Endothelial cell of umbilical vein (primary cell): ENCODE data around the gene IL1R1. TPM values are rescaled to one million over a fixed set of nuclear protein-coding genes. Genes with fewer than 3 reads are reported as not detected.

Experiments used
- BruUV-seq: library from RNA; stranded (reverse); fragments of 400-500 nt; replicated peaks from 2 replicates; lab custom pipeline; 2021; lab: Mats Ljungman, UMichigan
- CTCF ChIA-PET: fragments of 300-600, 350-600 bp; sonication (Branson Sonifier 250); formaldehyde crosslinking; loops from one replicate; lab custom pipeline; 2021; ENCODE audit warnings: antibody characterized with exemption, inconsistent platforms; lab: Charles Lee
- POLR2A ChIA-PET: fragments of 300-600, 350-600 bp; sonication (Branson Sonifier 250); formaldehyde crosslinking; loops from one replicate; lab custom pipeline; 2021; ENCODE audit warnings: antibody characterized with exemption, inconsistent platforms; lab: Charles Lee
- DNase-seq: peaks from one replicate; pipeline ENCODE4 v3.0.0-alpha.2; 2011; ENCODE audit warnings: low read depth, low spot score
- FAIRE-seq: peaks from 2 replicates; lab custom pipeline; 2011; peaks lifted over from hg19 to GRCh38; lab: Jason Lieb, UNC
- H2AFZ ChIP-seq: 2 replicates; pipeline ENCODE4 v1.6.0; 2012; ENCODE audit warnings: low read depth, low read length, control low read depth, inconsistent platforms
- H3K27ac ChIP-seq: 2 replicates; pipeline ENCODE4 v1.5.1; 2011; ENCODE audit warnings: low read depth, mild to moderate bottlenecking, control low read depth, low read length, moderate library complexity; ENCODE audit not compliant: insufficient read depth
- H3K27me3 ChIP-seq, 2 experiments: 2 replicates each; pipeline versions ENCODE4 v1.6.0 to v1.6.1; 2011; ENCODE audit warnings: low read length in 2 of 2, mixed read lengths in 1 of 2; ENCODE audit not compliant: control insufficient read depth in 2 of 2, insufficient read depth in 2 of 2
- H3K36me3 ChIP-seq, 2 experiments: 2 replicates in 1 of 2; 3 replicates in 1 of 2; pipeline ENCODE4 v1.5.1; 2011; ENCODE audit warnings: low read length in 2 of 2, mild to moderate bottlenecking in 1 of 2, moderate library complexity in 1 of 2; ENCODE audit not compliant: control insufficient read depth in 2 of 2, insufficient read depth in 2 of 2; ENCODE audit errors: extremely low read depth in 1 of 2
- H3K4me1 ChIP-seq: 3 replicates; pipeline ENCODE4 v1.5.1; 2011; ENCODE audit warnings: mild to moderate bottlenecking, low read length; ENCODE audit not compliant: control insufficient read depth, insufficient read depth; ENCODE audit errors: extremely low read depth
- H3K4me2 ChIP-seq: 2 replicates; pipeline ENCODE4 v1.6.1; 2011; ENCODE audit warnings: low read length, control low read depth, mixed read lengths; ENCODE audit not compliant: insufficient read depth
- H3K4me3 ChIP-seq, 3 experiments: fragments of 200-600 bp in 1 of 3; sonication (generic), shearing (Covaris generic) in 1 of 3; replicated peaks in 1 of 3; 2 replicates each; pipeline ENCODE4 v1.5.1; 2011 to 2016; ENCODE audit warnings: control low read depth in 3 of 3, low read length in 3 of 3, mild to moderate bottlenecking in 2 of 3, inconsistent platforms in 1 of 3, low read depth in 1 of 3, moderate library complexity in 1 of 3; ENCODE audit not compliant: insufficient read depth in 1 of 3
- H3K79me2 ChIP-seq: 2 replicates; pipeline ENCODE4 v1.6.0; 2012; ENCODE audit warnings: low read length, inconsistent platforms; ENCODE audit not compliant: control insufficient read depth, insufficient read depth
- H3K9ac ChIP-seq: replicated peaks from 2 replicates; pipeline ENCODE3; 2011; ENCODE audit warnings: low read length, control low read depth; ENCODE audit not compliant: insufficient read depth; ENCODE audit errors: extremely low read depth
- H3K9me1 ChIP-seq: replicated peaks from 3 replicates; pipeline ENCODE4 v1.6.0; 2011; ENCODE audit warnings: mild to moderate bottlenecking, low read length; ENCODE audit not compliant: control insufficient read depth, insufficient read depth; ENCODE audit errors: extremely low read depth
- H3K9me3 ChIP-seq: replicated peaks from 2 replicates; pipeline ENCODE4 v1.5.1; 2012; ENCODE audit warnings: low read length, inconsistent platforms; ENCODE audit not compliant: control insufficient read depth, insufficient read depth
- H4K20me1 ChIP-seq: replicated peaks from 2 replicates; pipeline ENCODE3; 2011; ENCODE audit warnings: mild to moderate bottlenecking, low read length; ENCODE audit not compliant: control insufficient read depth, insufficient read depth; ENCODE audit errors: extremely low read depth
- CTCF ChIP-seq, 2 donors: IDR thresholded peaks; 1 replicate in 1 of 2; 2 replicates in 1 of 2; pipeline ENCODE4 v1.5.1; 2011; ENCODE audit warnings: low read length in 2 of 2, mild to moderate bottlenecking in 2 of 2, moderate library complexity in 2 of 2, control low read depth in 1 of 2, inconsistent platforms in 1 of 2, low read depth in 1 of 2; ENCODE audit not compliant: insufficient read depth in 1 of 2; ENCODE audit errors: extremely low read depth in 1 of 2
- EZH2 ChIP-seq: IDR thresholded peaks from 2 replicates; pipeline ENCODE4 v1.6.1; 2012; ENCODE audit warnings: borderline replicate concordance, low read depth, mild to moderate bottlenecking, moderate library complexity, low read length, inconsistent platforms; ENCODE audit not compliant: severe bottlenecking
- FOS ChIP-seq: IDR thresholded peaks from 2 replicates; pipeline ENCODE4 v1.6.1; 2011; ENCODE audit warnings: mild to moderate bottlenecking, low read length, moderate library complexity, borderline replicate concordance; ENCODE audit not compliant: insufficient read depth
- GATA2 ChIP-seq: IDR thresholded peaks from 2 replicates; pipeline ENCODE4 v1.7.0; 2011; ENCODE audit warnings: low read depth, mild to moderate bottlenecking, moderate library complexity, mixed read lengths, low read length; ENCODE audit not compliant: insufficient read length, insufficient read depth
- JUN ChIP-seq: IDR thresholded peaks from 2 replicates; pipeline ENCODE4 v1.6.1; 2011; ENCODE audit warnings: borderline replicate concordance, low read depth; ENCODE audit not compliant: insufficient read length, insufficient read depth
- MAX ChIP-seq: IDR thresholded peaks from 2 replicates; pipeline ENCODE4 v1.6.1; 2011; ENCODE audit not compliant: insufficient read depth, insufficient read length
- MYC ChIP-seq: IDR thresholded peaks from one replicate; pipeline ENCODE4 v1.6.1; 2011; ENCODE audit warnings: mild to moderate bottlenecking, low read depth, low read length
- POLR2A ChIP-seq: IDR thresholded peaks from 2 replicates; pipeline ENCODE4 v1.6.1; 2012; ENCODE audit warnings: low read depth, mild to moderate bottlenecking, control low read depth, low read length
- POLR2AphosphoS5 ChIP-seq: IDR thresholded peaks from 2 replicates; pipeline ENCODE4 v1.6.1; 2012; ENCODE audit warnings: low read depth, mild to moderate bottlenecking, control low read depth, low read length, moderate library complexity; ENCODE audit not compliant: insufficient read depth
- dilution Hi-C: fragments of 300-500 bp; cut with MboI; formaldehyde crosslinking; loops from one replicate; pipeline ENCODE4 v1.15.0; 2019; ENCODE audit warnings: low sequenced_read_pairs; ENCODE audit not compliant: extremely low pct_ligation_motif_present
- intact Hi-C: fragments of 100-400 bp; cut with micrococcal nuclease; formaldehyde crosslinking; loops from one replicate; pipeline ENCODE4 v1.10.0; 2022
- polyA plus RNA-seq, 4 experiments: library from polyadenylated mRNA; depleted of rRNA in 3 of 4; stranded (reverse) in 3 of 4; unstranded in 1 of 4; fragments of >200 nt; gene quantifications; 2 replicates each; pipeline versions ENCODE4 v1.2.1 to v1.2.3, GENCODE V29; 2011 to 2012; ENCODE audit warnings: missing spikeins in 1 of 4
- total RNA-seq: library from RNA; stranded (reverse); gene quantifications from 2 replicates; pipeline ENCODE4 v1.2.3, GENCODE V29; 2021

IL1R1 gene
- total and polyA plus RNA-seq, 2 donors (not counting 3 experiments of a cell fraction or from before 2014, with no cell fraction given), result 5.4 to 5.5 TPM

GRCh38 chr2:102155703-102156515 is 13.4 kb downstream of the IL1R1 start:
- CTCF ChIA-PET, result interaction anchor here (1.2 to 2.5 kb wide), 3 partner anchors 11 to 136 kb away, joined by 3 to 10 read pairs (median 5); no protein-coding TSS in a partner anchor
- BruUV-seq, result no TSS peak
- H3K9ac ChIP-seq, result no peak overlapping the region

More at GRCh38 chr2:102155703-102156515, 13.4 kb downstream of the IL1R1 start:
- FAIRE-seq (no peak), DNase-seq (no peak)
- Histone ChIP-seq H3K79me2 (no peaks in the 10 kb centered on the region), H2AFZ (no peak overlapping the region), H3K4me2 (no peak overlapping the region), H3K36me3 (peaks cover 0 to 4% of the 10 kb centered on the region in 2 experiments), H3K4me3 (no peak overlapping the region), H3K9me1 (no peaks in the 10 kb centered on the region), H3K27me3 (no peaks in the 10 kb centered on the region), H4K20me1 (no peaks in the 10 kb centered on the region), H3K27ac (no peak overlapping the region), H3K9me3 (no peaks in the 10 kb centered on the region), H3K4me1 (no peaks in the 10 kb centered on the region)
- POLR2A ChIA-PET, result no interaction called here
- intact Hi-C loops (no loop called here), dilution Hi-C loops (no loop called here)
- TF ChIP-seq MYC (no peak), POLR2A (no peak), EZH2 (no peak), MAX (no peak), FOS (no peak), JUN (no peak), POLR2AphosphoS5 (no peak), GATA2 (no peak), CTCF (IDR thresholded peaks at IDR 0.05; ENCODE audit: extremely low read depth in 1 of 2, insufficient read depth in 1 of 2, low read depth in 1 of 2, low read length in 2 of 2) (no peak)
